NB4 (cell line): ENCODE data around the gene DOCK2.

ENCODE experiments used
- CTCF ChIP-seq: IDR thresholded peaks from one replicate; pipeline ENCODE4 v1.5.1; 2012; ENCODE audit warnings: low read depth, low read length
- MAX ChIP-seq: IDR thresholded peaks from 2 replicates; pipeline ENCODE4 v1.6.1; 2011; ENCODE audit warnings: low read depth, low read length
- MYC ChIP-seq: IDR thresholded peaks from 2 replicates; pipeline ENCODE4 v1.6.1; 2011; ENCODE audit warnings: low read depth, low read length
- POLR2A ChIP-seq: IDR thresholded peaks from 2 replicates; pipeline ENCODE4 v1.6.1; 2011; ENCODE audit warnings: mild to moderate bottlenecking; ENCODE audit not compliant: insufficient read length; ENCODE audit errors: extremely low read depth

- TF ChIP-seq CTCF (no peak), POLR2A (no peak), MYC (no peak), MAX (no peak)
Measured at GRCh38 chr5:169732841-169733240, 95.8 kb downstream of the DOCK2 start.
